Pancreas (tissue), 10 donors: ENCODE measurements around the gene FANCL. TPM values are rescaled to one million over a fixed set of nuclear protein-coding genes. Genes with fewer than 3 reads are reported as not detected.

ENCODE experiments used
- ATAC-seq, 4 donors: fragments of 200-7000 bp; cut with Tn5 transposase; one replicate each; pipeline versions ENCODE4 v1.8.0 to v1.9.1; 2020; ENCODE audit warnings: mild to moderate bottlenecking in 4 of 4, moderate library complexity in 4 of 4
- DNase-seq, 6 donors: peaks; one replicate each; pipeline ENCODE4 v3.0.0-alpha.2; 2020
- FAIRE-seq: peaks from 2 replicates; lab custom pipeline; 2012; peaks lifted over from hg19 to GRCh38; lab: Jason Lieb, UNC
- H3K27ac ChIP-seq, 4 donors: fragments of 200-600 bp; sonication (generic); 1 replicate in 3 of 4; 2 replicates in 1 of 4; pipeline versions ENCODE4 v1.5.0 to v1.8.0; 2020
- H3K27me3 ChIP-seq, 4 donors: fragments of 200-600 bp; one replicate each; pipeline ENCODE4 v1.8.0; 2021
- H3K36me3 ChIP-seq, 3 donors: fragments of 200-600 bp; sonication (generic) in 1 of 3; one replicate each; pipeline versions ENCODE4 v1.5.0 to v1.8.0; 2020 to 2021
- H3K4me1 ChIP-seq, 3 donors: fragments of 200-600 bp; one replicate each; pipeline ENCODE4 v1.8.0; 2021
- H3K4me3 ChIP-seq, 4 donors: fragments of 200-600 bp; sonication (generic) in 2 of 4; one replicate each; pipeline versions ENCODE4 v1.5.0 to v1.8.0; 2020 to 2021
- H3K9me3 ChIP-seq, 4 donors: fragments of 200-600 bp; one replicate each; pipeline ENCODE4 v1.8.0; 2021
- WGBS, 2 donors: extraction: QIAGEN DNeasy Blood & Tissue Kit; methylation state at CpG; one replicate each; pipeline ENCODE4 v1.1.7; 2013; 5-methylcytosine and 5-hydroxymethylcytosine counted together
- intact Hi-C, 3 donors: fragments of 100-400 bp; cut with DNase I; formaldehyde crosslinking; loops; one replicate each; pipeline versions ENCODE4 v1.11.1 to v1.14.2; 2022
- polyA plus RNA-seq, 2 donors: library from polyadenylated mRNA; stranded (reverse); fragments of 200-250 nt; gene quantifications; one replicate each; pipeline ENCODE4 v1.2.3, GENCODE V29; 2013
- total RNA-seq, 6 donors: library from RNA; stranded (reverse); fragmentation: NEBNext Ultra II Directional in 4 of 6; extraction: Animal tissue kit (Norgen Biotek cat#: 25700) in 4 of 6; gene quantifications; one replicate each; pipeline versions ENCODE4 v1.2.1 to v1.2.4, GENCODE V29; 2021 to 2023
- TF ChIP-seq, protein P1 (sequence below), 4 donors: fragments of 200-600 bp; sonication (generic) in 3 of 4; IDR thresholded peaks; one replicate each; pipeline versions ENCODE4 v1.5.0 to v1.8.0; 2021; ENCODE audit warnings: antibody characterized with exemption in 4 of 4
- donor health status: healthy with polysubstance abuse.
- donor health status: DM: no; HTN: no; CAD: no; lungs with moderate emphysema.
- donor health status: DM: no; HTN: no; CAD: no.
- donor health status: control.
- donor health status: control.
- donor health status: Bipolar disorder and iron deficiency.
- donor health status: DM: yes; HTN: yes; CAD: no.
- donor health status: DM: no; HTN: no; CAD: no.
- donor health status: DM: no; HTN: no; CAD: no.
- donor health status: DM: yes; HTN: yes; CAD: no.

The FANCL gene
- total and polyA plus RNA-seq, 8 donors, result 9.0 to 25.8 (median 12.6) TPM

DNA sequence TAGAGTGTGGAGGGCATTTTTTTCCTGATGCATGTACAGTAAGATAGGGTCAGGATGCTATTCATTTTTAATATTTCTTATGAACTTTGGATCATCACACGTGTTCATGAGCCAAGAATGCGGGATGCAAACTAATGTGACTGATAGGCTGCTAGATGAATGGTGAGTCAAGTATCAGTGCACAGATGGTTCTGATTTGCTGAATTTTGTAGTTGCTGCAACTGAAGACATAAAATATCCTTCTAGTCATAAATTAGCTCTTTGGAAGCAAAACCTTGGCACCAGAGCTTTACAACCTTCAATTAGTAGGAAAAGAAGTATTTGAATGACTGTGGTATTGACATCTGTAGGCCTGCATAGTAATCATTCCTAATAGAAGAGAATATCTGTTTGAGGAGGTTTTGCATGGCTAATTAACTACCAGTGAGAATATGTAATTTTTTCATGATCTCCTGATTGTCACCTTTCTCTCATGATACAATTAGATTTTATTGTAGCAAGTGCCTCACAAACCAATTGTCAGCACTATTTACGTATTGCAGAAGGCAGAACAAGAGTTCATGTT, 100.5 kb downstream of the FANCL start:
- intact Hi-C loops, result no loop called here
- Histone ChIP-seq H3K27ac (no peak overlapping the region), H3K36me3 (no peaks in the 10 kb centered on the region), H3K4me3 (no peak overlapping the region), H3K9me3 (no peaks in the 10 kb centered on the region), H3K27me3 (no peaks in the 10 kb centered on the region), H3K4me1 (no peaks in the 10 kb centered on the region)
- DNase-seq (no peak), ATAC-seq (no peak), FAIRE-seq (no peak)
- 89 to 95% methylated on average over 3 of the region's 3 CpGs for WGBS, 2 donors
- TF ChIP-seq, protein P1, sequence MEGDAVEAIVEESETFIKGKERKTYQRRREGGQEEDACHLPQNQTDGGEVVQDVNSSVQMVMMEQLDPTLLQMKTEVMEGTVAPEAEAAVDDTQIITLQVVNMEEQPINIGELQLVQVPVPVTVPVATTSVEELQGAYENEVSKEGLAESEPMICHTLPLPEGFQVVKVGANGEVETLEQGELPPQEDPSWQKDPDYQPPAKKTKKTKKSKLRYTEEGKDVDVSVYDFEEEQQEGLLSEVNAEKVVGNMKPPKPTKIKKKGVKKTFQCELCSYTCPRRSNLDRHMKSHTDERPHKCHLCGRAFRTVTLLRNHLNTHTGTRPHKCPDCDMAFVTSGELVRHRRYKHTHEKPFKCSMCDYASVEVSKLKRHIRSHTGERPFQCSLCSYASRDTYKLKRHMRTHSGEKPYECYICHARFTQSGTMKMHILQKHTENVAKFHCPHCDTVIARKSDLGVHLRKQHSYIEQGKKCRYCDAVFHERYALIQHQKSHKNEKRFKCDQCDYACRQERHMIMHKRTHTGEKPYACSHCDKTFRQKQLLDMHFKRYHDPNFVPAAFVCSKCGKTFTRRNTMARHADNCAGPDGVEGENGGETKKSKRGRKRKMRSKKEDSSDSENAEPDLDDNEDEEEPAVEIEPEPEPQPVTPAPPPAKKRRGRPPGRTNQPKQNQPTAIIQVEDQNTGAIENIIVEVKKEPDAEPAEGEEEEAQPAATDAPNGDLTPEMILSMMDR (IDR thresholded peaks at IDR 0.05), result no peak

DNA sequence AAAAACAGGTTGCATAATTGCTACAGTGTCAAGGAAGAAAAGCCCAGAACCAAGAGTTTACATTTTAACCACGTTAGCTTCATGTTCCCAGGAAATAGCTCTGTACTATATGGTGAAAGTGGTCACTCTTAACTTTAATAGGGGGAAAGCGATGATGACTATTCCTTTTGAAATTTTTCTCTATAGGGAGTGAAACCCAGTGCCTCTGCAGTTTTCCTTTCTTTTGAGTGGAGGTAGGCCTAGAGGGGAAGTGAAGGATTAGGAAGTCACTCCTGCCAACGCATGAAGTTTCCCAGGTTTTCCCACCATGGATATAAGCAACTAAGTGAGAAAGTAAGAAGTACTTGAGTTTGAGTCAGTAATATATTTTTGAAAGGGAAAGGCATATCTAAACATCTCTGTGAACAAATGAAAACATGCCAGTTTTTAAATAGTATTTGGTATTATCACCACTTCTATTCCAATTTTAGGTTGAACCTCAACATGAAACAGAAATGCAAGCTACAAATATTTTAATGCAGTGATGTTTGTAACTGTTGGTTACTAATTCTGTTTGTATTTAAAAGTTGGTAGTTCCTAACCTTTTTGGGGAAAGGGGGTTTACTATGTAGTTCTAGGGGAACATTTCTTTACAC, 102.6 kb downstream of the FANCL start:
- Histone ChIP-seq H3K9me3 (no peaks in the 10 kb centered on the region), H3K27ac (no peak overlapping the region), H3K27me3 (no peaks in the 10 kb centered on the region), H3K36me3 (no peaks in the 10 kb centered on the region), H3K4me1 (no peaks in the 10 kb centered on the region), H3K4me3 (no peak overlapping the region)
- FAIRE-seq (no peak), ATAC-seq (no peak), DNase-seq (no peak)
- intact Hi-C loops, result no loop called here
- 82 to 88% methylated on average over 3 of the region's 3 CpGs for WGBS, 2 donors
- TF ChIP-seq, protein P1 (IDR thresholded peaks at IDR 0.05), result no peak

DNA sequence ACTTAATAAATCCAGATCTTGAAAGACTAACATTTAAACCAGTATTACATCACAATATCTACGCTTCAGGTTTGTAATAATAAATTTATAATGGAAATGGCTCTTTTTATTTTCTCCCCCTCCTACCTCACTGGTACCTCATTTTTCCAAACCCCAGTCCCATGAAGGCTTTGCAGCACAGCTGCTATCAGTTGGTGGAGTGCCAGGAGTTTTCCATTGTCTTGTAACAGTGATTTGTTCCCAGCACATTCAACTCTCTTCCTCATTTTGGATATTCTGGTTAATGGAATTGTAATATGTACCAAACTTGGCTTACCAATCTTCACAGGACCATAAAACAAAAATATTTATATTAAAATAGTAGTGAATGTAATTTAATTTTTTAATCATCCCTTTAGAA, 103.3 kb downstream of the FANCL start:
- no peaks in the 10 kb centered on the region for H3K9me3 ChIP-seq
- no peak overlapping the region for H3K4me3 ChIP-seq
- WGBS, 2 donors, result 95 to 100% methylated on average over 1 of the region's 1 CpG
- H3K27me3 ChIP-seq, result no peaks in the 10 kb centered on the region
- ATAC-seq (no peak), FAIRE-seq (no peak), DNase-seq (peak in 1 of 6 donors; percentile 16)
- no peak overlapping the region for H3K27ac ChIP-seq
- TF ChIP-seq, protein P1 (IDR thresholded peaks at IDR 0.05), result no peak
- intact Hi-C loops, result no loop called here
- H3K4me1 ChIP-seq, result no peaks in the 10 kb centered on the region
- no peaks in the 10 kb centered on the region for H3K36me3 ChIP-seq

DNA sequence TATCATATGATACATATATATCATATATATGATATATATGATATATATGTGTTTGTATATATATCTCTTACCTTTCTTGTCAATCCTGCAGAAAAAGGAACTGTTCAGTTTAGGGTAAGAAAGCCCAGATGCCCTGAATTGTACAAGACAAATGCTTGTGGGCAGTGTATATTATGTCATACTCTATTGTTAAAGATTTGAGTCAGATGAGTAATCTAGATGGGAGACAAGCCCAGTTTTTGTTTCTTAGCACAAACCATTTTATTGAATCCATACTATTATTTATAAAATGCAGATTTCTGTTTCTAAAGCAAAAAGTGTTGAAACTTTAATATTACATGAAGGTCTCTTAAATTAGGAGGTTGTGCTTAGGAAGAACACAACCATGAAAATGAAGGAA, 103.9 kb downstream of the FANCL start:
- peaks cover 0 to 4% (median 0%) of the 10 kb centered on the region in 3 donors for H3K4me1 ChIP-seq
- no peak overlapping the region for H3K4me3 ChIP-seq
- ATAC-seq (no peak), FAIRE-seq (no peak), DNase-seq (no peak)
- TF ChIP-seq, protein P1 (IDR thresholded peaks at IDR 0.05), result no peak
- no peaks in the 10 kb centered on the region for H3K9me3 ChIP-seq
- H3K27me3 ChIP-seq, result no peaks in the 10 kb centered on the region
- H3K36me3 ChIP-seq, result no peaks in the 10 kb centered on the region
- intact Hi-C loops, result no loop called here
- H3K27ac ChIP-seq, result no peak overlapping the region

DNA sequence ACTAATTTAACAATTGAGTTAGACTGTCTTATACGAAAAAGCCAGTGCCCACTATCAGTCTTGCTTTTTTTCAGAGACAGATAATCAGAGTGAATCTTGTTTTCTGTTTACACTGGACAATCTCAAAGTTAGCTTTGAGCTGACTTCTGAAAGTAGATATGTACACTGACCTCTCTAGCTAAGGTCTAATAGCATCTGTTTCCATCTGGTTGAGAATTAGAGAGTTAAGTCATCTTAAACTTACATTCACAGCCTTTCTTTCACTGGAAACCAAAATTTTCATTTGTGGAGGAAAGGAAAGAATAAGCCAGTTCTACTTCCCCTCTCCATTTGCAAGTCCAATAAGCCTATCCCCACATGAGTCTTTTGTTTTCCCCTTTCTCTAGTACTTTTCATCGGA, 105.3 kb downstream of the FANCL start:
- no peaks in the 10 kb centered on the region for H3K9me3 ChIP-seq
- H3K4me3 ChIP-seq, result no peak overlapping the region
- H3K27ac ChIP-seq, result no peak overlapping the region
- TF ChIP-seq, protein P1 (IDR thresholded peaks at IDR 0.05), result no peak
- H3K27me3 ChIP-seq, result no peaks in the 10 kb centered on the region
- H3K36me3 ChIP-seq, result no peaks in the 10 kb centered on the region
- FAIRE-seq (no peak), DNase-seq (no peak), ATAC-seq (no peak)
- H3K4me1 ChIP-seq, result peaks cover 0 to 11% (median 3%) of the 10 kb centered on the region in 3 donors
- 73% methylated on average over 2 of the region's 2 CpGs for WGBS, 2 donors
- intact Hi-C loops, result no loop called here
